ENCODE measurements around the gene NUMB. TPM values are rescaled to one million over a fixed set of nuclear protein-coding genes. Genes with fewer than 3 reads are reported as not detected.

The NUMB gene
- total RNA-seq, 2 experiments from 2014 or later, result 18.6 to 87.8 TPM

DNA sequence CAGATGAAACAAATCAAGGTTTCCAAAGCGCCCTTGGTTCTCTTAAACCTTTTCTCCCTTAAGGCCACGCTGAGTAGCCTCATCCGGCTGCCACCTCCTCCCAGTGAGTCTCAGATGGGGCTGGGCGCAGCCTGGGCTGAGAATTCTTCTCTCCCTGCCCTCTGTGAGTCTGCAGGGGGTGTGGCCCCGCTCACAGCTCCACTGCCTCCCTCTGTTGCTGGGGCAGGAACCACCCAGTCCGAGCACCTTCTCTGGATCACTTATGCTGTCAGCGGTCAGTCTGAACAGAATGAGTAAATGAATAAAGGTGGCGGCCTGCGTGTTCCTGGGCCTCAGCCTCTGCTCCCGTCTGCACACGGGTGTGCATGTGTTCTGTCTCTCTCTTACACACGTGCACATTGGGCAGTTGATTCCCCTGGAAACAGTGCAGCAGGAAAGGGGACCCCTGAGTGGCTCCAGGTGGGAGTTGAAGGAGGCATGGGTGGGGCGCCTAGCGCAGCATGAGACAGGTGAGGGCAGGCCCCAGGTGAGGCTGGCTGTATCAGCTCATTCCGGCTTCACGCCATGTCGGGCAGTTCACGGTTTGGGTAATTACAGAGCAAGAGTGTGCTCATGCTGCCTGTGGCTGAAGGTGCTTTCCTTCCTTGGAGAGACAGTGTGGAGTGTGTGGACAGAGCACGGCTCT lies 216.7 kb downstream of the NUMB start:
- no TSS peak for BruUV-seq (replicated peaks)
- no peak overlapping the region for H3K4me3 ChIP-seq (ENCODE audit: low read depth, low read length, poor library complexity, severe bottlenecking)
- H3K79me2 ChIP-seq (ENCODE audit: insufficient read depth, low read depth, low read length), result no peaks in the 10 kb centered on the region
- CTCF ChIA-PET (ENCODE audit: unreplicated experiment), result no interaction called here
- intact Hi-C loops (cut with micrococcal nuclease; ENCODE audit: unreplicated experiment), result no loop called here
- H4K20me1 ChIP-seq (ENCODE audit: insufficient read depth, low read length), result no peaks in the 10 kb centered on the region
- H3K27ac ChIP-seq (ENCODE audit: low read depth, low read length, poor library complexity, severe bottlenecking), result no peak overlapping the region
- DNase-seq (ENCODE audit: low spot score), result no peak
- H2AFZ ChIP-seq (ENCODE audit: low read length), result no peak overlapping the region
- no peaks in the 10 kb centered on the region for H3K9me3 ChIP-seq (ENCODE audit: low read length)
- H3K4me2 ChIP-seq (ENCODE audit: low read length), result peak overlapping the region; percentile 55
- H3K36me3 ChIP-seq (ENCODE audit: insufficient read depth, low read length), result no peaks in the 10 kb centered on the region
- TF ChIP-seq EZH2phosphoT487 (IDR thresholded peaks at IDR 0.05; ENCODE audit: borderline replicate concordance, low read depth, low read length), result no peak
- TF ChIP-seq, protein P1, sequence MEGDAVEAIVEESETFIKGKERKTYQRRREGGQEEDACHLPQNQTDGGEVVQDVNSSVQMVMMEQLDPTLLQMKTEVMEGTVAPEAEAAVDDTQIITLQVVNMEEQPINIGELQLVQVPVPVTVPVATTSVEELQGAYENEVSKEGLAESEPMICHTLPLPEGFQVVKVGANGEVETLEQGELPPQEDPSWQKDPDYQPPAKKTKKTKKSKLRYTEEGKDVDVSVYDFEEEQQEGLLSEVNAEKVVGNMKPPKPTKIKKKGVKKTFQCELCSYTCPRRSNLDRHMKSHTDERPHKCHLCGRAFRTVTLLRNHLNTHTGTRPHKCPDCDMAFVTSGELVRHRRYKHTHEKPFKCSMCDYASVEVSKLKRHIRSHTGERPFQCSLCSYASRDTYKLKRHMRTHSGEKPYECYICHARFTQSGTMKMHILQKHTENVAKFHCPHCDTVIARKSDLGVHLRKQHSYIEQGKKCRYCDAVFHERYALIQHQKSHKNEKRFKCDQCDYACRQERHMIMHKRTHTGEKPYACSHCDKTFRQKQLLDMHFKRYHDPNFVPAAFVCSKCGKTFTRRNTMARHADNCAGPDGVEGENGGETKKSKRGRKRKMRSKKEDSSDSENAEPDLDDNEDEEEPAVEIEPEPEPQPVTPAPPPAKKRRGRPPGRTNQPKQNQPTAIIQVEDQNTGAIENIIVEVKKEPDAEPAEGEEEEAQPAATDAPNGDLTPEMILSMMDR (conservative IDR thresholded peaks at IDR 0.05; ENCODE audit: low read length), result no peak
- H3K9me2 ChIP-seq (ENCODE audit: insufficient read depth, low read length), result no peaks in the 10 kb centered on the region
- peaks cover 42% of the 10 kb centered on the region for H3K4me1 ChIP-seq (ENCODE audit: insufficient read depth, low read length, poor library complexity, severe bottlenecking)
- POLR2A ChIA-PET, result interaction anchor here (0.6 kb wide), 1 partner anchor 544 kb away, joined by 4 read pairs; no protein-coding TSS in a partner anchor

DNA sequence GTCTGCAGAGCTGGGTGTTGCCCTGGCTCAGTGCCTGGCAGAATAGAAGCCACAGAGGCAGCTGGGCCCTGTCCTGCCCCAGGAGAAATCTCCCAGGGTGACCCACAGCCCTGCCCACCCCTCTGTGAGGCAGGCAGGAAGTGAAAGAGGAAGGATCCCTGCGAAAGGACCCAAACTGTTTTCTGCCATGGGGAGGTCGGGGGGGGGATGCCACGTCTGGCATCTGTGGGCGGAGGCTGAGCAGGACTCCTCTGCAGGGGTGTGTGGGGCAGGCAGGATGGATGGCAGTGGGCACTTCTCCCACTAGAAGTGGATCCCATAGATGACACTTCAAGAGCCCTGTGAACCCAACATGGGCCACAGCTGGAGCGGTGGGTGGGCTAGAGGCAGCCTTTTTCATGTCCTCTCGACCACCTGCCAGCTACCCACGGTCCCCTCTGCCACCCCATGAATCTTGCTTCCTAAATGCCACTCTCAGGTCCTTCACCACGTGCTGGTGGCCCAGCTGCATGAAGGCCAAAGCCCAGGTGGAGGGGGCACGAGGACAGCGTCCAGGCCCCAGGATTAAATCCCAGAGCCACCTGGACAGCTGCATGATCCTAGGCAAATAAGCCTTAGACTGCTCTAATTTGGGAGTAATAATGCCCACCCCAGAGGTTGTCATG lies 217.4 kb downstream of the NUMB start:
- Histone ChIP-seq H3K9me2 (ENCODE audit: insufficient read depth, low read length) (no peaks in the 10 kb centered on the region), H3K4me1 (ENCODE audit: insufficient read depth, low read length, poor library complexity, severe bottlenecking) (peaks cover 43% of the 10 kb centered on the region), H3K36me3 (ENCODE audit: insufficient read depth, low read length) (no peaks in the 10 kb centered on the region), H3K27ac (ENCODE audit: low read depth, low read length, poor library complexity, severe bottlenecking) (no peak overlapping the region), H3K9me3 (ENCODE audit: low read length) (no peaks in the 10 kb centered on the region), H3K4me2 (ENCODE audit: low read length) (peak overlapping the region; percentile 55), H3K4me3 (ENCODE audit: low read depth, low read length, poor library complexity, severe bottlenecking) (no peak overlapping the region), H3K79me2 (ENCODE audit: insufficient read depth, low read depth, low read length) (no peaks in the 10 kb centered on the region), H4K20me1 (ENCODE audit: insufficient read depth, low read length) (no peaks in the 10 kb centered on the region), H2AFZ (ENCODE audit: low read length) (no peak overlapping the region)
- CTCF ChIA-PET (ENCODE audit: unreplicated experiment), result interaction anchor here (0.7 kb wide), 1 partner anchor 23 kb away, joined by 7 read pairs; no protein-coding TSS in a partner anchor
- TF ChIP-seq, protein P1 (conservative IDR thresholded peaks at IDR 0.05; ENCODE audit: low read length), result no peak
- TF ChIP-seq EZH2phosphoT487 (IDR thresholded peaks at IDR 0.05; ENCODE audit: borderline replicate concordance, low read depth, low read length), result no peak
- POLR2A ChIA-PET, result no interaction called here
- BruUV-seq (replicated peaks), result no TSS peak
- DNase-seq (ENCODE audit: low spot score), result peak; percentile 62
- intact Hi-C loops (cut with micrococcal nuclease; ENCODE audit: unreplicated experiment), result no loop called here
